ENCODE results near the gene UNKL. TPM values are rescaled to one million over a fixed set of nuclear protein-coding genes. Genes with fewer than 3 reads are reported as not detected.

The UNKL gene
- total and polyA plus RNA-seq, 2 of the 8 experiments (the other 6 are each of a cell fraction or from before 2014, with no cell fraction given): 25.1 to 31.8 TPM

- H2BK5ac ChIP-seq (ENCODE audit: low read depth, low read length): peak overlapping the region; percentile 60; the same call in 1 of the 2 replicates
- peak overlapping the region; percentile 97 for H4K8ac ChIP-seq (ENCODE audit: extremely low read depth, insufficient read depth, low read length)
- ChIA-PET CTCF (ENCODE audit: partially characterized antibody) (interaction anchor here (1.2 to 3.9 kb wide), 13 partner anchors 11 to 127 kb away, joined by 3 to 30 read pairs (median 4); partner anchors contain the start of gene CCDC154), POLR2A (ENCODE audit: partially characterized antibody) (interaction anchor here (0.7 to 4.3 kb wide), 8 partner anchors 7 to 95 kb away, joined by 3 to 22 read pairs (median 4); partner anchors contain the start of genes CCDC154 and UQCC4)
- no peaks in the 10 kb centered on the region for H3K79me1 ChIP-seq (ENCODE audit: low read depth, low read length)
- H3K4me1 ChIP-seq (replicated peaks in 1 of 4; ENCODE audit: control insufficient read depth in 3 of 4, insufficient read depth in 4 of 4, low read length in 3 of 4): no peaks in the 10 kb centered on the region; a peak in 2 of 7 replicates
- H2AFZ ChIP-seq (ENCODE audit: low read length): no peak overlapping the region
- H3K4me3 ChIP-seq (ENCODE audit: extremely low read depth in 1 of 4, insufficient read depth in 2 of 4, low read depth in 3 of 4, low read length in 4 of 4): no peak overlapping the region
- H3K18ac ChIP-seq (ENCODE audit: extremely low read depth, low read length): no peak overlapping the region
- 0 out of 2 replicates have a peak overlapping the region, but pooled peaks have one; percentile 27 for H2BK12ac ChIP-seq (ENCODE audit: low read depth, low read length)
- H2BK15ac ChIP-seq (ENCODE audit: low read length): no peak overlapping the region
- 95% methylated on average over 33 of the region's 53 CpGs; no CpG with 5 or more reads in 1 of the 2 experiments for WGBS, 2 experiments (ENCODE audit: extremely low coverage in 1 of 2, insufficient coverage in 1 of 2, insufficient read length in 1 of 2, insufficient replicate concordance in 2 of 2, low coverage in 1 of 2, low lambda C conversion rate in 2 of 2, missing lambda C conversion rate in 1 of 2)
- TF ChIP-seq CTBP2 (IDR thresholded peaks at IDR 0.05; ENCODE audit: borderline replicate concordance, insufficient read depth, insufficient read length, low read length) (no peak), JUN (IDR thresholded peaks at IDR 0.05; ENCODE audit: low read depth, low read length) (no peak), GABPA (IDR thresholded peaks at IDR 0.05; ENCODE audit: borderline replicate concordance, insufficient read depth, low read length) (no peak), NRF1 (IDR thresholded peaks at IDR 0.05; ENCODE audit: low read depth, low read length) (no peak), CHD2 (IDR thresholded peaks at IDR 0.05; ENCODE audit: low read length) (no peak), CBX8 (IDR thresholded peaks at IDR 0.05; ENCODE audit: borderline replicate concordance, low read depth, low read length) (no peak)
- DNase-seq (ENCODE audit: low read depth in 1 of 2, low spot score in 2 of 2): peak in 1 of 2 experiments; percentile 44
- no peaks in the 10 kb centered on the region for H3K79me2 ChIP-seq (ENCODE audit: control insufficient read depth in 1 of 2, insufficient read depth in 2 of 2, low read length in 2 of 2)
- peak overlapping the region; percentile 74 for H4K91ac ChIP-seq (replicated peaks; ENCODE audit: insufficient read length, low read length)
- H2BK120ac ChIP-seq (replicated peaks; ENCODE audit: low read depth, low read length): no peak overlapping the region
- H3K9ac ChIP-seq (replicated peaks in 1 of 4; ENCODE audit: extremely low read depth in 1 of 4, low read depth in 3 of 4, low read length in 3 of 4): no peak overlapping the region
- no peak overlapping the region for H2AK5ac ChIP-seq (ENCODE audit: low read depth, low read length)
- H3K27me3 ChIP-seq (replicated peaks in 1 of 4; ENCODE audit: control insufficient read depth in 3 of 4, extremely low read depth in 1 of 4, insufficient read depth in 3 of 4, low read length in 3 of 4): no peaks in the 10 kb centered on the region
- no peaks in the 10 kb centered on the region for H3K23me2 ChIP-seq (ENCODE audit: low read depth, low read length)
- no peaks in the 10 kb centered on the region for H3K9me3 ChIP-seq (ENCODE audit: insufficient read depth in 2 of 2, low read depth in 1 of 2, low read length in 1 of 2)
- H3K36me3 ChIP-seq (ENCODE audit: control insufficient read depth in 2 of 4, insufficient read depth in 4 of 4, low read length in 3 of 4): no peaks in the 10 kb centered on the region
- H3K23ac ChIP-seq (ENCODE audit: insufficient read length): no peak overlapping the region
- H3K14ac ChIP-seq (ENCODE audit: insufficient read length): no peak overlapping the region
- H3K4me2 ChIP-seq (ENCODE audit: insufficient read depth in 1 of 2, low read depth in 2 of 2, low read length in 2 of 2): no peak overlapping the region
- H3K4ac ChIP-seq (replicated peaks; ENCODE audit: insufficient read length, low read depth, low read length): peak overlapping the region; percentile 69
- H4K20me1 ChIP-seq (replicated peaks in 1 of 2; ENCODE audit: control insufficient read depth in 1 of 2, insufficient read depth in 2 of 2, low read length in 2 of 2): no peaks in the 10 kb centered on the region
- H4K5ac ChIP-seq (ENCODE audit: insufficient read length, low read depth, low read length): no peak overlapping the region
- H3K56ac ChIP-seq (replicated peaks; ENCODE audit: insufficient read length, low read depth, low read length): no peak overlapping the region
- no peak for FAIRE-seq
- no peak overlapping the region for H3K27ac ChIP-seq (ENCODE audit: low read depth, low read length)
- peak overlapping the region; percentile 18; the same call in 1 of the 2 replicates for H2BK20ac ChIP-seq (ENCODE audit: low read length)
Measured at GRCh38 chr16:1427473-1428461, 13.3 kb upstream of the UNKL start.
